Activated T-helper 1 cell treated with anti-CD3 and anti-CD28 coated beads, Interleukin-12 subunit alpha, Interleukin-12 subunit beta, Interleukin-2, Interleukin-4 antibody, amounts not matched to agents 30 ng/mL and 10 ng/mL and 1 ng/mL, durations not matched to agents 14 hours and 24 hours and 36 hours (primary cell): ENCODE measurements around the gene MEG3. TPM values are rescaled to one million over a fixed set of nuclear protein-coding genes. Genes with fewer than 3 reads are reported as not detected.

Experiments
- DNase-seq: peaks from one replicate; pipeline ENCODE4 v3.0.0; 2021; ENCODE audit warnings: low spot score
- H3K27ac Mint-ChIP-seq: one replicate; pipeline ENCODE4 v1.8.0; 2021; ENCODE audit warnings: mild to moderate bottlenecking, mixed read lengths
- H3K27me3 Mint-ChIP-seq: one replicate; pipeline ENCODE4 v1.8.0; 2022; ENCODE audit warnings: mild to moderate bottlenecking, moderate library complexity, mixed read lengths; ENCODE audit not compliant: insufficient read depth
- H3K36me3 Mint-ChIP-seq: one replicate; pipeline ENCODE4 v1.8.0; 2021; ENCODE audit warnings: low read depth, mixed read lengths
- H3K4me1 Mint-ChIP-seq: one replicate; pipeline ENCODE4 v1.8.0; 2021; ENCODE audit warnings: low read depth, mixed read lengths
- H3K4me3 Mint-ChIP-seq: one replicate; pipeline ENCODE4 v1.8.0; 2021; ENCODE audit warnings: mild to moderate bottlenecking, moderate library complexity, mixed read lengths
- H3K9me3 Mint-ChIP-seq: one replicate; pipeline ENCODE4 v1.8.0; 2021; ENCODE audit warnings: mixed read lengths
- intact Hi-C: fragments of 100-400 bp; cut with micrococcal nuclease; formaldehyde crosslinking; loops from one replicate; pipeline ENCODE4 v1.15.1; 2024
- total RNA-seq: library from RNA; stranded (reverse); gene quantifications from 2 replicates; pipeline ENCODE4 v1.2.3, GENCODE V29; 2022

The MEG3 gene
- not detected in 2 replicates for total RNA-seq

DNA sequence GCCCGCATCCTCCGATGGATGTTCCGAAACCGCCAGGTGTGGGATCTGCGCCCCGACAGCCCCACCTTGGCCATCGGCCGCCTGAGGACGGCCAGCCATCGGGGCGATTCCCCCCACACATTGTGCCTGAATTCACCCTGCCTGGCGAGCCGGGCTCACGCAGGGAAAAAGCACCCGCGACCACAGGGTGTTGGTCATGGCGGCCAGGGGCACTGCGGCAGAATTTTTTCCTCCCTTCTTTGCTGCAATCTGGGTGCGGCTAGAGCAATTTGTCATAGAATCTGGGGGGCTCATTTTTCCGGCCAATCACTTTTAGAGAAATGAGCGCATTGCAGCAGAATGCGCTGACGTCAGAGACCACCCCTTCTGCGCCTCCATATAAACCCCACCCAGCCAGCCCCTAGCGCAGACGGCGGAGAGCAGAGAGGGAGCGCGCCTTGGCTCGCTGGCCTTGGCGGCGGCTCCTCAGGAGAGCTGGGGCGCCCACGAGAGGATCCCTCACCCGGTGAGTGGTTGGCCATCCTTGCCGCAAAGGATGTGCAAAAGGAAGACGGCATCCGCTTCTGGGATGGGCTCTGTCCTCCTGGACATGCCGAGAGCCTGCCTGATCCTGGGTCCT is at the start of gene MEG3:
Gene MEG3, plus strand, starts transcription at position 406 of the 619 bp plus-strand sequence.
- intact Hi-C loops = no loop called here

DNA sequence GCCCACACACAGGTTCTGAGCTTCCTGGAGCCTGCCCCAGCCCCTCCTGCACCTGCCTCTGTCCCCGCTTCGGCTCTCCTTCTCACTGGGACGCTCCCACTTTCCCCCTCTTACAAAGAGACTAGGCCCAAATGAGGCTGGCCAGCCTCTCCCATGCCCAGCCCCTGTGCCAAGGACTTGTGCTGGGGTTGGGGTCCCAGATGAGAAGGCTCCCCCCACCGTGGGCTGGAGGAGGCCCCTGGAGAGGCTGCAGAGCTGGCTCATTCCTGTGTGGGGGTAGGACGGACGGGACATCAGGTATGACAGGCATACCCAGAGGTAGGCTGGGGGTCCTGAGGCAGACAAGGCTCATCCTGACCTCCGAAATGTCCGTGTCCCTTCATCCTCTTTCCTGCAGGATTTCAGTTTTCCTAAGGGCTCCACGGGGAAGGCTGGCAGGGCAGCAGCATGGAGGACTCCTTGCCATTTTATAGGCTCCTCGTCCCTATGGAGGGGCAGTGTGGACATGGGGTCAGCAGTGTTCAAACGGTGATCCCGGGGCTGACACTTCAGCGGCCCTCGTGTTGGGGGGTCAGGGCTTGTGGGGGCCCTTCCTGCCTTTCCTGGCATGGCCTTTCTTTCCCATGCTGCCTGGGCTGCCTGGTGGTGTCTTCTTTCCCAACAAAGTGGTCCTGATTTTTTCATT is 49.1 kb upstream of the MEG3 start:
- H3K27ac Mint-ChIP-seq = no peak overlapping the region
- no peak for DNase-seq
- H3K9me3 Mint-ChIP-seq = no peaks in the 10 kb centered on the region
- no peak overlapping the region for H3K4me3 Mint-ChIP-seq
- no peaks in the 10 kb centered on the region for H3K4me1 Mint-ChIP-seq
- intact Hi-C loops = no loop called here
- H3K36me3 Mint-ChIP-seq = no peaks in the 10 kb centered on the region
- no peaks in the 10 kb centered on the region for H3K27me3 Mint-ChIP-seq

More for the DNA sequence above, at the start of gene MEG3:
- H3K36me3 Mint-ChIP-seq = peaks cover 2% of the 10 kb centered on the region
- H3K27me3 Mint-ChIP-seq = peaks cover 22% of the 10 kb centered on the region
- H3K27ac Mint-ChIP-seq = no peak within 1 kb of the TSS
- no peak within 1 kb of the TSS for H3K4me3 Mint-ChIP-seq
- peaks cover 8% of the 10 kb centered on the region for H3K9me3 Mint-ChIP-seq
- no peaks in the 10 kb centered on the region for H3K4me1 Mint-ChIP-seq
- DNase-seq = no peak

DNA sequence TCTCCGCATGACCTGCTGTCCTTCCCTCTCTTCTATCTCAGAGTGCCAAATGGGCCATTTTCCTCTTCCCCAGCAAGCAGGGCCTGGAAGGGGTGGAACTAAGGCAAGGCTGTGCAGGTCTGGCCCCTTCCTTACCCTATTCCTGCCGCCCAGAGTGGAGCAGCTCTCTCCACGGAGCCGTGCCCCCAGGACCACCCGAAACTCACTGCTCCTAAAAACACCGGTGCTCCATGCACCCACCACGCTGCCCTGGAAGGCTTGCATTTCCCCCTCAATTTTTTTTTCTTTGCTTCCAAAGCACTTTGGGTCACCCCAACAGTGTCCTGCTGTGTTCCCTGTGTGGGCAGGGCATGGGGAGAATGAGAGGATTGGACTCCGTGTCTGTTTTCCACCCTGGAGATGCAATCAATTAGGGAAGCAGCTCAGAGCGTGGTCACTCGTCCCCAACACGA is 48.5 kb upstream of the MEG3 start:
- H3K27ac Mint-ChIP-seq = no peak overlapping the region
- H3K4me1 Mint-ChIP-seq = no peaks in the 10 kb centered on the region
- no peak for DNase-seq
- intact Hi-C loops = no loop called here
- H3K36me3 Mint-ChIP-seq = no peaks in the 10 kb centered on the region
- H3K4me3 Mint-ChIP-seq = no peak overlapping the region
- H3K27me3 Mint-ChIP-seq = no peaks in the 10 kb centered on the region
- H3K9me3 Mint-ChIP-seq = no peaks in the 10 kb centered on the region

DNA sequence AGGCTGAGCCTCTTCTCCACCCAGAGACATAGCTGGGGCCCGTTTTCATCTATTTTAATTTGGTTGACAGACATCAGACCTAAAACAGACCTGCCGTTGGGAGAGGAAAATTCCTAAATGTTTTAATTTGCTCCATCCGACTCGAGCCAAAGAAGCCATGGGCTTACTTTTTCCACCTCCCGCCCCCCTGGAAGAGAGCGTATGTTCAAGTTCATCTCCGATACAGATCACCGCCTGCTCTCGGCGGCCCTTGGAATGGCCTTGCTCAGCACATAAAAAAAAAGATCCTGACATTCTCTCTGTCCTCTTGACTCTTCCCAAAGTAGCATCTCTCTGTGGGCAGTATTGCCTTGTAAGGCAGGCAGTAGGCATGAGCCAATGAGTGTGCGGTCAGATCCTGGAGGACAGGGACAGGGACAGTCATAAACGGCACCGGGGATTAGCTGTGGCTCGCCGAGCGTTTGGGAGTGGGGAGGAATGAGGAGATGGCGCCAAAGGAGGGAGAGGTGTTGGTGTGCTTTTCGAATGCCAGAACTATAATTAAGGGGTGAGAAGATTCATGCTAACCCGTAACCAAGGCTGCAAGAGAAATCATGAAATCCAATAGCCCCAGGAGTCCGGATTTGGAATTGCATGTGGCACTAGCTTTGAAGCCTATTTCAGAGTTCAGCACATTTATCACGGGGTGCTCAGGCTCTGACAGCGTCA is 47.9 kb upstream of the MEG3 start:
- Mint-ChIP-seq H3K27me3 (no peaks in the 10 kb centered on the region), H3K4me3 (no peak overlapping the region), H3K9me3 (no peaks in the 10 kb centered on the region), H3K4me1 (no peaks in the 10 kb centered on the region), H3K27ac (no peak overlapping the region), H3K36me3 (no peaks in the 10 kb centered on the region)
- DNase-seq = no peak
- intact Hi-C loops = no loop called here

DNA sequence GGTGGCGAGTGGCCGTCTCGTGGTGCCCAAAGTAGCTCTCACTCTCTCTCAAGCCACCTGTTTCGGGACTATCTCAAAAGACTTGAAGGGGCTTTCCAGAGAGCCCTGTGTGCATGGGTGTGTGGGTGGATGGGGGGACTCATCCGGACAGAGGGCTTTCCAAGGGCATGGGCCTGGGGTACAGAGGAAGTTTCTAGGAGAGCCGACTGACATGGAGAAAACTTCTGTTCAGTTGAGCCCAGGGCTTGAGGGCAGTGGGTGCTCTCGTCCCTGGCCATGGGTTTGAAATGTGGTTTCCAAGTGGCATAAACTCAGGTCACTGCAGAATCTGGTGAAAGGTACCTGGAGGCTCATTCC is 47.4 kb upstream of the MEG3 start:
- Mint-ChIP-seq H3K36me3 (no peaks in the 10 kb centered on the region), H3K27me3 (no peaks in the 10 kb centered on the region), H3K4me1 (no peaks in the 10 kb centered on the region), H3K9me3 (no peaks in the 10 kb centered on the region), H3K4me3 (no peak overlapping the region), H3K27ac (no peak overlapping the region)
- DNase-seq = no peak
- intact Hi-C loops = no loop called here

DNA sequence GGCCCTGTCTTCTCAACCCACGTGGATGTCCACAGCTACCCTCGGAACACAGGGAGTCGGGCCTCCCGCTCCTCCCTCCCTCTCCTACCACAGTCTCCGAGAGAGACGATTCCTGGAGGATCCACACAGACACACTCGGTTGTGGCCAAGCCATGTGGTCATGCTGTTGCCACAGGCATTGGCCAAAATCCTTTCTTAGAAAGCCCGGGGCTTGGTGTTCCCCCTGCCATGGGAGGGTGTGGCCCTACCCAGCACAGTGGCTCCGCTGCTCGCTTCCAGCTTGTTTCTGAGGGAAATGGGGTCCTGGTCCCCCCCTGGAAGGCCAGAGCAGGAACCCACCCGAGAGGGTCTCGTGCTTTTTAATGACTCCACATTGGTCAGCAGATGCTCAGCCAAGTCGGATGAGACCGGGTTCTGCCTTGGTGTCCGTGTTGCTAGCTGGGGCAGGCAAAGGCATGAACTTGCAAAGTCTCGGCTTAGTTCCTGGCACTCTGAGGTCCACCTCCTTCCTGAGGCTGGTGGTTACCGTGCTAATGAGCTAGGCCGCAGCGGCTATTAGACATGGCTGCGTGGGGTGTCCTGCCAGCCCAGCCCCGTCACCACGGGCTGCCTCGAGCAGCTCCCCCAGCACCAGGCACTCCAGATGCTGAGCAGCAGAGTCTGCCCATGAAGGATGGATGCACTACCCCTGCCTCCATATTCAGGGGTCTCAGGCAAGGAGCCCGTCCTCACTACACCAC is 46.8 kb upstream of the MEG3 start:
- intact Hi-C loops = no loop called here
- Mint-ChIP-seq H3K4me3 (no peak overlapping the region), H3K4me1 (no peaks in the 10 kb centered on the region), H3K27me3 (no peaks in the 10 kb centered on the region), H3K27ac (no peak overlapping the region), H3K9me3 (no peaks in the 10 kb centered on the region), H3K36me3 (no peaks in the 10 kb centered on the region)
- DNase-seq = no peak

DNA sequence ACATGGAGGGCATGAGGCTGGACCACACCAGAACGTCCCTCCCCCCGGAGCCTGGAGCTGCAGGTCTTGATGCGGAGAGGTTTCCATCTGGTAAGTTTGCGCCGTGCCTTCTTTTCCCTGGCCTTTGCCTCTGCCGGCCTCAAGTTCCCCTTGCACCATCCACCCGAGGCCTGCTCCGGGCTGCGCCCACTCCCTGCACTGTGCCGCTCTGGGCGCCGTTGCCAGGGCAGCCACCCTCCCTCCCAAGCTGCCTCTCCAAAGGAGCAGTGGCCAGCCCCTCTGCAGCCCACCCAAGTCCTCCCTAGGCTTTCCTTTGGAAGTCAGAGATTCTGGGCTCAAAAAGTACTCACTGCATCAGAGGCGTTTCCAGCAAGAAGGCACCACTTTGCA is 46.2 kb upstream of the MEG3 start:
- intact Hi-C loops = no loop called here
- no peak for DNase-seq
- Mint-ChIP-seq H3K4me1 (no peaks in the 10 kb centered on the region), H3K9me3 (no peaks in the 10 kb centered on the region), H3K4me3 (no peak overlapping the region), H3K27ac (no peak overlapping the region), H3K36me3 (no peaks in the 10 kb centered on the region), H3K27me3 (no peaks in the 10 kb centered on the region)

DNA sequence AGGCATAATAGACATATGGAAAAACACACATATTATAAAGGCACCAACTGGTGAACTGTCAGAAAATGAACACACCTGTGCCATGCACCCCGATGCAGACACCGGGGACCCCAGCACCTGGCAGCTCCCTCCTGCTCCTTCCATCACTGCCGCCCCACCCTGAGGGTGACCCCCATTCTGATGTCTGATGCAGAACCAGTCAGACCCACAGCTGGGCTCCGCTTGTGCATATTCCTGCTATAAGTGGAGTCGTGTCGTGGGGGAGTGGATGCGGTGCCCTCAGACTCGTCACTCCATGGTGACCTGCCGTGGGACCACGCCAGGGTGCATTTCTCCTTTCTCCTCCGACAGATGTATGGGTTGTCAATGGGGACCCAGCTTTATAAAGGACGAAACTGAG is 45.7 kb upstream of the MEG3 start:
- no peaks in the 10 kb centered on the region for H3K4me1 Mint-ChIP-seq
- intact Hi-C loops = no loop called here
- H3K27ac Mint-ChIP-seq = no peak overlapping the region
- no peaks in the 10 kb centered on the region for H3K9me3 Mint-ChIP-seq
- no peak overlapping the region for H3K4me3 Mint-ChIP-seq
- DNase-seq = no peak
- no peaks in the 10 kb centered on the region for H3K27me3 Mint-ChIP-seq
- H3K36me3 Mint-ChIP-seq = no peaks in the 10 kb centered on the region

DNA sequence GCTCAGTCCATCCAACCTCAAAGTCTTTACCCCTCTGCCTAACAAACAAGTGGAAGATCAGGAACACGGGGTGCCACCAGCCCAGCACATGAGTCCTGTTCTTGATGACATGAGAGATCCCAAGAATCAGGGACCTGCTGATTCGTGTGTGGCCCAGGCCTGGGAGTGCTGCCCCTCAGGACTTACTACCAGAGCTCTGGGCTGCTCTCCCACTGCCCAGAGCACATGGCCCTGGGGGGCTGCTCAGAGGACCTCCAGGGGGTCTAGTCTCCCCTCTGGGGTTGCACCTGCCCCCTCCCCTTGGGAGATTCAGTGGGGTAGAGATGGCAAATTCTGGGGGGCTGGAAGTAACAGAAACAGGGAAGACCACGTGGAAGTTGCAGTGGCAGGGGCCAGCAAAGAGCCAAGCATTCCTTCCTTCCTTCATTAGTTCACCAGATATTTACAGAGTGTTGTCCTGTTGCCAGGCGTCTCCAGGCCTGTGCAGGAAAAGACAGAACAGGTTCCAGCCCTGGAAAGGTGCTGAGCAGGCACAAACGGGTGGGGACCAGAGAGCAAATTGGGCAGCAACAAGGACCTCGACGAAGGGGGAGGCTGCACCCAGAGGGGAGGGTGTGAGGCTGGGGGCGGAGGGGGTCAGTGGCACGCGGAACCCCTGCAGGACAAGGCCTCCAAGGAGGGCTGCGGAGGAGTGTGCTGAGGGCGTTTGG is 45.1 kb upstream of the MEG3 start:
- Mint-ChIP-seq H3K9me3 (no peaks in the 10 kb centered on the region), H3K4me1 (no peaks in the 10 kb centered on the region), H3K36me3 (no peaks in the 10 kb centered on the region), H3K27ac (no peak overlapping the region), H3K4me3 (no peak overlapping the region), H3K27me3 (no peaks in the 10 kb centered on the region)
- no peak for DNase-seq
- intact Hi-C loops = no loop called here

DNA sequence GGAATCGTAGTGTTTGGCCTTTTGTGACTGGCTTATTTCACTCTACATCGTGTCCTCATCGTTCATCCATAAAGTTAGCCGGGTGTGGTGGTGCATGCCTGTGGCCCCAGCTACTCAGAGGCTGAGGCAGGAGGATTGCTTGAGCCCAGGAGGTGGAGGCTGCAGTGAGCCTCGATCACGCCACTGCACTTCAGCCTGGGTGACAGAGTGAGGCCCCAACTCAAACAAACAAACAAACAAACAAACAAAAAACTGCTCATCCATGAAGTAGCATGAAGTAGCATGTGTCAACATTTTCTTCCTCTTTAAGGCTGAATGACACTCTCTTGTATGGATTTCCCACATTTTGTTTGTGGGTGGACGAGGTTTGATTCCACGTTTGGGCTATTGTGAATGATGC is 44.0 kb upstream of the MEG3 start:
- H3K36me3 Mint-ChIP-seq = no peaks in the 10 kb centered on the region
- no peaks in the 10 kb centered on the region for H3K4me1 Mint-ChIP-seq
- H3K27me3 Mint-ChIP-seq = no peaks in the 10 kb centered on the region
- intact Hi-C loops = no loop called here
- no peak overlapping the region for H3K27ac Mint-ChIP-seq
- H3K9me3 Mint-ChIP-seq = no peaks in the 10 kb centered on the region
- H3K4me3 Mint-ChIP-seq = no peak overlapping the region
- DNase-seq = no peak

DNA sequence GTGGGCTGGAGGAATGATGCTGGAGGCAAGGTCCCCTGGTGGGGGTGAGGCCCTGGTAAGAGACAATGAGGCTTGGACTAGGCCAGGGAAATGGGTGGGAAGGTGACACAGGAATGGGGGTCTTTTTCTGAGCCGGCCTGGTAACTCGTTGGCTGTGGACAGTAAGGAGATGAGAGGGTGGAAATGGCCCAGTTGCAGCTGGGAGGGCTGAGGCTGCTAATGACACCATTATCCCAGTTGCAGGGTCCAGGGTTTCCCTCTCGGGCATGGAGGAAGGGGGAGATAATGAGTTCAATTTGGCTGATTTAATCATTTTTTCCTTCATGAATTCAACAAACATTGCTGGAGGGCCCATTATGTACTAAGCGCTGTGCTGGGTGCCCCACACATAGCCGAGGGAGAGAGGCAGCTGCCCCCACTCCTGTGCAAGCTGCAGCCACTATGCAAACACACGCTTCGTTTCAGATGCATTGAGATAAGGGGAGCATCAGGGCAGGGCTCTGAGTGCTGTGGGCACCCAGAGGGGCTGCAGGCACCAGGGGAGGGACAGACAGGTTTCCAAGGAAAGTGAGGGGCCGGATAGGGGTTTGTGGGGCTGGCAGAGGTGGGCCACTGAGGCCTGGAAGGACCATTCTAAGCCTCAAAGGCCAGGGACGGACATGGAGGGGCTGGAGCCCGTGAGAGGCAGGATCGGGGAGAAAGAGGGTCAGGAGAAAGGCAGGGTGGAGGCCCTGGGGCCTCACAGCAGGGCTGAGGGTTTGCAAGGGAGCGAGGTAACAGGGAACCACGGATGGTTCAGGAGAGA is 43.2 kb upstream of the MEG3 start:
- no peak overlapping the region for H3K27ac Mint-ChIP-seq
- no peaks in the 10 kb centered on the region for H3K36me3 Mint-ChIP-seq
- H3K9me3 Mint-ChIP-seq = no peaks in the 10 kb centered on the region
- intact Hi-C loops = no loop called here
- H3K4me3 Mint-ChIP-seq = no peak overlapping the region
- no peak for DNase-seq
- H3K4me1 Mint-ChIP-seq = no peaks in the 10 kb centered on the region
- no peaks in the 10 kb centered on the region for H3K27me3 Mint-ChIP-seq
